ENCODE results near the gene RPL37. TPM values are rescaled to one million over a fixed set of nuclear protein-coding genes. Genes with fewer than 3 reads are reported as not detected.
"Not testable (repeated sequence)": the region's sequence is repeated elsewhere in the genome, so short reads cannot be mapped to it uniquely, and the experiment has no call there.

Gene RPL37
- total RNA-seq (2022) (2,063 and 2,180 TPM in 2 replicates), Bru-seq, nascent RNA (percentile 99 among the genes with signal in this experiment), BruChase-seq, experiment 1, labeled RNA remaining after a 6-hour chase (percentile 98 among the genes with signal in this experiment), BruChase-seq, experiment 2, labeled RNA remaining after a 2-hour chase (percentile 99 among the genes with signal in this experiment)
- long read RNA-seq, full-length matches to known transcripts, result 639 of 981 reads
- long read RNA-seq, partial matches to known transcripts, result 278 of 981 reads
- long read RNA-seq, other reads (novel, unspliced or antisense), result 64 of 981 reads

- H3K27me3 Mint-ChIP-seq (ENCODE audit: insufficient read depth, unreplicated experiment), result no peaks in the 10 kb centered on the region
- peak; percentile 97 for DNase-seq (ENCODE audit: unreplicated experiment)
- ChIA-PET POLR2A (interaction anchor here (0.6 to 6.0 kb wide), 26 partner anchors 9 to 1975 kb away, joined by 3 to 50 read pairs (median 5); partner anchors contain the start of genes PTGER4, RIMOC1 and TTC33), CTCF (interaction anchor here (0.8 kb wide), 1 partner anchor 39 kb away, joined by 3 read pairs; no protein-coding TSS in a partner anchor)
- H3K4me1 Mint-ChIP-seq (ENCODE audit: insufficient read depth, unreplicated experiment), result peaks cover 17% of the 10 kb centered on the region
- TF ChIP-seq, protein P1, sequence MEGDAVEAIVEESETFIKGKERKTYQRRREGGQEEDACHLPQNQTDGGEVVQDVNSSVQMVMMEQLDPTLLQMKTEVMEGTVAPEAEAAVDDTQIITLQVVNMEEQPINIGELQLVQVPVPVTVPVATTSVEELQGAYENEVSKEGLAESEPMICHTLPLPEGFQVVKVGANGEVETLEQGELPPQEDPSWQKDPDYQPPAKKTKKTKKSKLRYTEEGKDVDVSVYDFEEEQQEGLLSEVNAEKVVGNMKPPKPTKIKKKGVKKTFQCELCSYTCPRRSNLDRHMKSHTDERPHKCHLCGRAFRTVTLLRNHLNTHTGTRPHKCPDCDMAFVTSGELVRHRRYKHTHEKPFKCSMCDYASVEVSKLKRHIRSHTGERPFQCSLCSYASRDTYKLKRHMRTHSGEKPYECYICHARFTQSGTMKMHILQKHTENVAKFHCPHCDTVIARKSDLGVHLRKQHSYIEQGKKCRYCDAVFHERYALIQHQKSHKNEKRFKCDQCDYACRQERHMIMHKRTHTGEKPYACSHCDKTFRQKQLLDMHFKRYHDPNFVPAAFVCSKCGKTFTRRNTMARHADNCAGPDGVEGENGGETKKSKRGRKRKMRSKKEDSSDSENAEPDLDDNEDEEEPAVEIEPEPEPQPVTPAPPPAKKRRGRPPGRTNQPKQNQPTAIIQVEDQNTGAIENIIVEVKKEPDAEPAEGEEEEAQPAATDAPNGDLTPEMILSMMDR (IDR thresholded peaks at IDR 0.05; ENCODE audit: unreplicated experiment), result no peak
- H3K4me3 Mint-ChIP-seq (ENCODE audit: unreplicated experiment), result peak within 1 kb of the TSS; percentile 98
- H3K27ac Mint-ChIP-seq (ENCODE audit: low read depth, unreplicated experiment), result peak within 1 kb of the TSS; percentile 98
- intact Hi-C loops (cut with micrococcal nuclease), result loop anchor here (2.0 kb wide), 1 partner anchor 80 kb away; the partner anchor contains the start of gene TTC33
- no peaks in the 10 kb centered on the region for H3K9me3 Mint-ChIP-seq (ENCODE audit: unreplicated experiment)
- TSS peak; percentile 98 for BruUV-seq (replicated peaks)
- peaks cover 54% of the 10 kb centered on the region for H3K36me3 Mint-ChIP-seq (ENCODE audit: insufficient read depth, unreplicated experiment)
Observed at GRCh38 chr5:40834849-40835787, at the start of gene RPL37. Gene RPL37, minus strand, starts transcription at chr5:40835222. Its CDS starts 37 bp downstream, at chr5:40835185.

GRCh38 chr5:40883051-40883450 is 48.0 kb upstream of the RPL37 start:
- H3K4me1 Mint-ChIP-seq (ENCODE audit: insufficient read depth, unreplicated experiment); H3K9me3 Mint-ChIP-seq (ENCODE audit: unreplicated experiment); H3K4me3 Mint-ChIP-seq (ENCODE audit: unreplicated experiment); intact Hi-C loops (cut with micrococcal nuclease); DNase-seq (ENCODE audit: unreplicated experiment); H3K36me3 Mint-ChIP-seq (ENCODE audit: insufficient read depth, unreplicated experiment); H3K27ac Mint-ChIP-seq (ENCODE audit: low read depth, unreplicated experiment); BruUV-seq (replicated peaks); H3K27me3 Mint-ChIP-seq (ENCODE audit: insufficient read depth, unreplicated experiment): not testable (repeated sequence)
- ChIA-PET CTCF (interaction anchor here (0.6 to 1.5 kb wide), 3 partner anchors 35 to 1169 kb away, joined by 3 to 4 read pairs (median 4); no protein-coding TSS in a partner anchor), POLR2A (interaction anchor here (0.6 kb wide), 1 partner anchor 245 kb away, joined by 3 read pairs; no protein-coding TSS in a partner anchor)

DNA sequence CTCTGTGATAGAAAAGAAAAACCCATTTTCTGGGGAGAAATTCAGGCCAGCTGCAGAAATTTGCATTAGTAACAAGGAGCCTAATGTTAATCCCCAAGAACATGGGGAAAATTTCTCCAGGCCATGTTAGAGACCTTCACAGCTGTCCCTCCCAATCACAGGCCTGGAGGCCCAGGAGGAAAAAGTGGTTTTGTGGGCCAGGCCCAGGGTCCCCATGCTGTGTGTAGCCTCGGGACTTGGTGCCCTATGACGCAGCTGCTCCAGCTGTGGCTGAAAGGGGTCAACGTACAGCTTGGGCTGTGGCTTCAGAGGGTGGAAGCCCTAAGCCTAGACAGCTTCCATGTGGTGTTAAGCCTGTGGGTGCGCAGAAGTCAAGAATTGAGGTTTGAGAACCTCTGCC is 47.3 kb upstream of the RPL37 start:
- BruUV-seq (replicated peaks), result no TSS peak
- TF ChIP-seq, protein P1 (IDR thresholded peaks at IDR 0.05; ENCODE audit: unreplicated experiment), result no peak
- ChIA-PET POLR2A (no interaction called here), CTCF (interaction anchor here (1.5 kb wide), 1 partner anchor 1168 kb away, joined by 3 read pairs; no protein-coding TSS in a partner anchor)
- H3K27ac Mint-ChIP-seq (ENCODE audit: low read depth, unreplicated experiment), result no peak overlapping the region
- no peaks in the 10 kb centered on the region for H3K4me1 Mint-ChIP-seq (ENCODE audit: insufficient read depth, unreplicated experiment)
- intact Hi-C loops (cut with micrococcal nuclease), result no loop called here
- H3K27me3 Mint-ChIP-seq (ENCODE audit: insufficient read depth, unreplicated experiment), result no peaks in the 10 kb centered on the region
- H3K4me3 Mint-ChIP-seq (ENCODE audit: unreplicated experiment), result no peak overlapping the region
- no peak for DNase-seq (ENCODE audit: unreplicated experiment)
- H3K9me3 Mint-ChIP-seq (ENCODE audit: unreplicated experiment), result peaks cover 7% of the 10 kb centered on the region
- H3K36me3 Mint-ChIP-seq (ENCODE audit: insufficient read depth, unreplicated experiment), result no peaks in the 10 kb centered on the region

DNA sequence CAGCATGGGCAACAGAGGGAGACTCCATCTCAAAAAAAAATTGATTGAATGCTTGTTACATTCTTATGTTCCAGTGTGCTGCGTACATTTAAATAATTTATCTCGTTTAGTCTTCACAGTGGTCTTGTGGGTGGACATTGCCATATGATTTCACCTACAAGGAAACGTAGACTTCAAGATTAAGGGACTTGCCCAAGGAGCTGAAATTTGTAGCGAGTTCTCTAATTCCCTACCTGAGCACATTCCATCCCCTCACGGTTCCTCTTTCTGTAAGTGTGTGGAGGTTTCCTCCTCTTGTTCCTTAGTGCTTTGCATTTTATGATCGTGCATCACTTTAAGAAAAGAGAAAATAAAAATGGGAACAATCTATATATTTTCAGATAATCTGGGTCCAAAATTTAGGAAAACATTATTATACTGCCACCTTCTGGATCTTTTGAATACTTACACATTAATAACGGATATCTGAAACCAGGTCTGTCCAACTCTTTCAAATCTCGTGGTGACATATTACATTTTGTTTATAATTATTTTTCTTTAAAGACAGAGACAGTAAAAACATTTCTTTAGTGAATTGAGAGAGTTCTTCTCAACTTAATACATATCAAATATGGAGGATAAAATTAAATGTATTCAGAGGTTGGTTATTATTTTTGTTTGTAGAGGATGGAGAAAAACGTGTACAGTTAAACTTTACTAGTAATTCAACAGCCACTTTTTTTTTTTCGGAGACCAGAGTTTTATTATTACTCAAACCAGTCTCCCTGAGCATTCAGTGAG is 44.3 kb upstream of the RPL37 start:
- H3K9me3 Mint-ChIP-seq (ENCODE audit: unreplicated experiment), result peaks cover 14% of the 10 kb centered on the region
- POLR2A ChIA-PET, result interaction anchor here (0.7 to 0.8 kb wide), 2 partner anchors 21 to 38 kb away, joined by 3 to 4 read pairs; partner anchors contain the start of gene CARD6
- no peak overlapping the region for H3K4me3 Mint-ChIP-seq (ENCODE audit: unreplicated experiment)
- H3K27me3 Mint-ChIP-seq (ENCODE audit: insufficient read depth, unreplicated experiment), result no peaks in the 10 kb centered on the region
- intact Hi-C loops (cut with micrococcal nuclease), result loop anchor here (1.0 to 5.0 kb wide), 5 partner anchors 124 to 1301 kb away; partner anchors contain the start of gene TTC33
- peak; percentile 38 for DNase-seq (ENCODE audit: unreplicated experiment)
- CTCF ChIA-PET, result interaction anchor here (0.6 to 2.0 kb wide), 21 partner anchors 10 to 1300 kb away, joined by 3 to 9 read pairs (median 3); partner anchors contain the start of genes C7 and TTC33
- no peak overlapping the region for H3K27ac Mint-ChIP-seq (ENCODE audit: low read depth, unreplicated experiment)
- BruUV-seq (replicated peaks), result no TSS peak
- TF ChIP-seq, protein P1 (IDR thresholded peaks at IDR 0.05; ENCODE audit: unreplicated experiment), result peak; percentile 37
- H3K36me3 Mint-ChIP-seq (ENCODE audit: insufficient read depth, unreplicated experiment), result no peaks in the 10 kb centered on the region
- no peaks in the 10 kb centered on the region for H3K4me1 Mint-ChIP-seq (ENCODE audit: insufficient read depth, unreplicated experiment)
